Glutamatergic neuron (in vitro differentiated cells): ENCODE data around the gene SMIM9. TPM values are rescaled to one million over a fixed set of nuclear protein-coding genes. Genes with fewer than 3 reads are reported as not detected.

Source experiments
- DNase-seq: peaks from one replicate; pipeline ENCODE4 v3.0.0; 2022
- H3K27ac Mint-ChIP-seq: one replicate; pipeline ENCODE4 v1.8.0; 2020; ENCODE audit warnings: mild to moderate bottlenecking, mixed read lengths, inconsistent platforms; ENCODE audit not compliant: unreplicated experiment
- H3K27me3 Mint-ChIP-seq: one replicate; pipeline ENCODE4 v1.8.0; 2020; ENCODE audit warnings: mild to moderate bottlenecking, moderate library complexity, mixed read lengths, inconsistent platforms; ENCODE audit not compliant: unreplicated experiment
- H3K36me3 Mint-ChIP-seq: one replicate; pipeline ENCODE4 v1.8.0; 2020; ENCODE audit warnings: mild to moderate bottlenecking, mixed read lengths, inconsistent platforms; ENCODE audit not compliant: unreplicated experiment
- H3K4me1 Mint-ChIP-seq: one replicate; pipeline ENCODE4 v1.8.0; 2020; ENCODE audit warnings: mild to moderate bottlenecking, low read depth, mixed read lengths, inconsistent platforms; ENCODE audit not compliant: unreplicated experiment
- H3K4me3 Mint-ChIP-seq: one replicate; pipeline ENCODE4 v1.8.0; 2020; ENCODE audit warnings: mild to moderate bottlenecking, mixed read lengths, inconsistent platforms; ENCODE audit not compliant: unreplicated experiment
- H3K9me3 Mint-ChIP-seq: one replicate; pipeline ENCODE4 v1.8.0; 2020; ENCODE audit warnings: mild to moderate bottlenecking, moderate library complexity, mixed read lengths, inconsistent platforms; ENCODE audit not compliant: unreplicated experiment
- CTCF ChIP-seq: fragments of 200-600 bp; sonication (generic); IDR thresholded peaks from one replicate; pipeline ENCODE4 v1.5.0; 2021; ENCODE audit not compliant: partially characterized antibody, unreplicated experiment
- total RNA-seq: library from RNA; stranded (reverse); fragmentation: NEBNext Ultra II Directional; extraction: Animal tissue kit (Norgen Biotek cat#: 25700); gene quantifications from one replicate; pipeline ENCODE4 v1.2.1, GENCODE V29; 2021; ENCODE audit not compliant: unreplicated experiment

SMIM9 gene
- total RNA-seq, 1 donor from 2014 or later: not detected

DNA sequence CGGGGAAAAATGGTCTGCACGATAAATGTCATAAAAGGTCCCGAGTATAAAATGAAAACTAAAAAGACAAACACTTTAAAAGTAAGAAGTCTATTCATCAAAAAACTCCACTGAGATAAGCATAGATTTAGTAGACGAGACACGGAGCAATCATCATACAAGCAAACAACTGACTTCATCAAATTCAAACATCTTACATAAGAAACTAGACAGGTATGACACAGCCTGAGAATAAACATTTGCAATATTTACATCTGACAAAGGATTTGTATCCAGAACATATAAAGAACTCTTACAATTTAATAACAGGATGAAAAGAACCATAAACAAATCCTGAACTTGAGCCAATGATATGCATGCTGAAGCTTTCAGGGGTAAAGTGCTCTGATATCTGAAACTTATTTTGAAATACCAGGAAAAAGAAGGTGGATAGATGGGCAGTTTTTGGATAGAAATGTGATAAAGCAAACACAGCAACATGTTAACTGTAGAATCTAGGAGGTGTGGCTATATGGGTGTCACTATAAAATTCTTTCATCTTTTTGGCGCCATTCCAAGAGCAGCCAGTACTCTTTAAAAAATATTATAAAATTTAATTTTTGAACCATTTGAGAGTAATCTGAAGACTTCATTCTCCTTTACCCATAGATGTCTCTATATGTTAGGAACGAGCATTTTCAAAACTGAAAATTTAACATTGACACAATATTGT lies 41.2 kb downstream of the SMIM9 start:
- Mint-ChIP-seq H3K4me3 (no peak overlapping the region), H3K9me3 (no peaks in the 10 kb centered on the region), H3K36me3 (no peaks in the 10 kb centered on the region), H3K27me3 (no peaks in the 10 kb centered on the region), H3K4me1 (no peaks in the 10 kb centered on the region), H3K27ac (no peak overlapping the region)
- no peak for TF ChIP-seq CTCF
- DNase-seq: no peak

DNA sequence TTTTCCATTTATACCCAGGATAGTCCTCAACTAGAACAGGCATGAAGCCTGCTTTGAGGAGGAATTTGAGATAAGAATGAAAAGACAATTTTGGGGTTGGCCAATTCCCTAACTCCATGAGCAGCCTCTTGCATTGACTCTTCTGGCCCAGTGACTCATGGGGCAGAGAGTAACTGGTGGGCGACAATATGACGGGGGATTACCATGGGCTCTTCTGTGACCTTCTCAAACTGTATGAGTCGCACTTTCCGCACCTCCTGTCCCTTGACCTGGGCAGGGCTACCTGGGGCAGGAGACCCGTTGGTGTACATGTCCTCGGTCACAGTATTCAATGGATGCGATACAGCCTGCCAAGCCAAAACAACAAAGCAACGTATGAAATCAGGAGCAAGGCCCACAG lies 42.5 kb downstream of the SMIM9 start:
- Mint-ChIP-seq H3K27ac (no peak overlapping the region), H3K4me3 (no peak overlapping the region), H3K4me1 (no peaks in the 10 kb centered on the region), H3K36me3 (no peaks in the 10 kb centered on the region), H3K27me3 (no peaks in the 10 kb centered on the region), H3K9me3 (no peaks in the 10 kb centered on the region)
- no peak for TF ChIP-seq CTCF
- DNase-seq: no peak

DNA sequence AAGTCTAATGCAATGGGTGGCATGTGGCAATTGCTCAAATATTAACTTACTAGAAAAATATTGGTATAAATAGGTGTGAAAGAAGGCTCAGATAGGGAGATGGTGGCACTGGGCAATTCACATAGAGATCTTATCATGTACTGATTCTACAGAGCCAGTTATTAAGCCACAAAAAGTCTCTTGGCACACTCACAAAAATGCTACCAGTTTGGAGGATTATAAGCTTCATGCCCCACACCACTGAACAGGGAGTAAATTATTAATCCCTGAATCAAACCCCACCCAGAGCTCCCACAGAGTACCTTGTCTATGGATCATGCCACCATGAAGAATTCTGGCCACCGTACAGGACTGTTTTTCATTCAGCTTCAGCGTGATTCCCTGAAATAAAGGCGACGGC lies 43.0 kb downstream of the SMIM9 start:
- Mint-ChIP-seq H3K4me3 (no peak overlapping the region), H3K9me3 (no peaks in the 10 kb centered on the region), H3K27me3 (no peaks in the 10 kb centered on the region), H3K27ac (no peak overlapping the region), H3K4me1 (no peaks in the 10 kb centered on the region), H3K36me3 (no peaks in the 10 kb centered on the region)
- no peak for DNase-seq
- TF ChIP-seq CTCF: no peak

DNA sequence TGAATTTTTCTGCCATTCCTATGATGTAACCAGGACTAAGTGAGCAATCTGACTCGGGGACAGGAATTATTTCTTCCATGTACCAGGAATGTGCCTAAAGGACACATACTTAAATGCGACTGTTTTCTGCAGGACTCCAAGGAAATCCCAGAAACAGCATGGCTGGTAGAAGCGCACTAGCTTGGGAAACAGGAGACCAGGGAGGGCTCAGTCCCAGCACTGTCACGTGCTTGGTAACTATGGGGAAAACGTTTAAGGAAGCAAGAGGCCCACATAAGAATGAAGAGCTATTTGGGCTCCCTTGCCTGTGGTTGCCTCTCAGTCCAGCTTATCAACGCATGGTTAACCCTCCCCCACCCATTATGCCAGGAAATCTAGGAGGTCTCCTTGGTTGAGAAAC lies 48.7 kb downstream of the SMIM9 start:
- no peak for TF ChIP-seq CTCF
- no peaks in the 10 kb centered on the region for H3K9me3 Mint-ChIP-seq
- H3K4me3 Mint-ChIP-seq: no peak overlapping the region
- no peak for DNase-seq
- H3K27me3 Mint-ChIP-seq: no peaks in the 10 kb centered on the region
- no peaks in the 10 kb centered on the region for H3K36me3 Mint-ChIP-seq
- no peak overlapping the region for H3K27ac Mint-ChIP-seq
- H3K4me1 Mint-ChIP-seq: no peaks in the 10 kb centered on the region

DNA sequence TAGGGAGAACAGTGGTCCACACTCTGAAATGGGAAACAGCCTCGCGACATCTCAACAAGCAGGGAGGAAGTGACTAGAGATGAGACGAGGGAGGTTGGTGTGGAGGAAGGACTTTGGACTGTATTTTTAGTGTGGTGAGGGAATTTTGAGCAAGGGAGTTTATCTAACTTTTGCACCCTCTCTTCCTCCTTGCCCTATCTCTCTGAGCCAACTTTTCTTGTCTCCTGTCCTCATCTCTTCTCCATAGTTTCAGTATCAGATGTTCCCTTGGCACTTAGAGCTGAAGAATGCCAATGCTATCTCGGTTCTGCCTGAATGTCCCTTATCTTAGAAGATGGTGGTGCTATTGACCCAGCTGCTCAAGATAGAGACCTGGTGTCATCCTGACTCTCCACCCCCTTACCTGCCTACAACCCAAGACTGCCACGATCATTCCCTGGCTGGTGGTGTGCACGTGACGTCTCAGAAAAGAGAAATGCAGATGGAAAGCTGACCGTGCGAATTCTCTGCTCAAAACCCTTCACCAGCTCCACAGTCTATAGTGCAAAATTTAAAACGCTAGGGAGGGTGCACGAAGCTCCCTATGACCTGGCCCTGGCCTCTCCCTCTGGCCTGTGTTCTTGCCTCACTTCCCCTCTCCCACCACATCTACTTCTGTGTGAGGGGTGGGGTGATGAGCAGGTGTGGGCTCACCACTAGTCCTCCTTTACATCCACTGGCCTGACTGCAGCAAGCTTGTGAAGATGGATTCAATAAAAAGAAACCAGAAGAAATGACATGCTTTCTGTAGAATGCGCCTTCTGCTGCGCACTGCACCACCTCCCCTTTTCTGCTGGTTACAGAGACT lies 50.1 kb downstream of the SMIM9 start:
- Mint-ChIP-seq H3K4me3 (no peak overlapping the region), H3K27me3 (no peaks in the 10 kb centered on the region), H3K36me3 (no peaks in the 10 kb centered on the region), H3K4me1 (no peaks in the 10 kb centered on the region), H3K9me3 (no peaks in the 10 kb centered on the region), H3K27ac (no peak overlapping the region)
- DNase-seq: no peak
- TF ChIP-seq CTCF: no peak
